Astrocyte of the spinal cord (primary cell): ENCODE results near the gene ASPSCR1.

Experiments
- DNase-seq: peaks from one replicate; pipeline ENCODE4 v3.0.0; 2011; ENCODE audit warnings: low read depth, low spot score
- H3K4me3 ChIP-seq: 2 replicates; pipeline ENCODE4 v1.5.1; 2011; ENCODE audit warnings: low read depth, mild to moderate bottlenecking, low read length, moderate library complexity
- CTCF ChIP-seq: IDR thresholded peaks from 2 replicates; pipeline ENCODE4 v1.5.1; 2012; ENCODE audit warnings: low read depth, mild to moderate bottlenecking, low read length, inconsistent platforms
- in situ Hi-C: cut with HindIII; loops from 2 replicates; pipeline ENCODE4 v1.10.0; 2017; ENCODE audit warnings: low sequenced_read_pairs

The ASPSCR1 gene

GRCh38 chr17:82015311-82015971, 38.0 kb downstream of the ASPSCR1 start:
- TF ChIP-seq CTCF, result no peak
- no peak for DNase-seq
- in situ Hi-C loops, result no loop called here
- H3K4me3 ChIP-seq, result no peak overlapping the region

- no peak overlapping the region for H3K4me3 ChIP-seq
- in situ Hi-C loops, result no loop called here
- TF ChIP-seq CTCF, result no peak
- no peak for DNase-seq
Observed at GRCh38 chr17:82016061-82016874, 38.8 kb downstream of the ASPSCR1 start.

GRCh38 chr17:82016875-82017459, 39.5 kb downstream of the ASPSCR1 start:
- no peak for TF ChIP-seq CTCF
- DNase-seq, result no peak
- in situ Hi-C loops, result no loop called here
- H3K4me3 ChIP-seq, result no peak overlapping the region

GRCh38 chr17:82017612-82018151, 40.3 kb downstream of the ASPSCR1 start:
- in situ Hi-C loops, result no loop called here
- DNase-seq, result no peak
- no peak overlapping the region for H3K4me3 ChIP-seq
- no peak for TF ChIP-seq CTCF

GRCh38 chr17:82018152-82018988, 40.9 kb downstream of the ASPSCR1 start:
- no peak overlapping the region for H3K4me3 ChIP-seq
- no peak for TF ChIP-seq CTCF
- in situ Hi-C loops, result no loop called here

More at GRCh38 chr17:82018152-82018988, 40.9 kb downstream of the ASPSCR1 start:
- no peak for DNase-seq
